B cell (primary cell): ENCODE data around the gene PTPN1. TPM values are rescaled to one million over a fixed set of nuclear protein-coding genes. Genes with fewer than 3 reads are reported as not detected.

Experiments used
- ATAC-seq: fragments of 200-7000 bp; cut with Tn5 transposase; one replicate; pipeline ENCODE4 v1.10.0; 2021; ENCODE audit warnings: low read depth, mild to moderate bottlenecking, moderate number of reproducible peaks, moderate library complexity
- CTCF ChIA-PET: fragments of 350-600 bp; sonication (Branson Sonifier 250); formaldehyde crosslinking; loops from one replicate; lab custom pipeline; 2021; ENCODE audit warnings: antibody characterized with exemption, inconsistent platforms; lab: Charles Lee
- POLR2A ChIA-PET: fragments of 350-600 bp; sonication (Branson Sonifier 250); formaldehyde crosslinking; loops from one replicate; lab custom pipeline; 2021; ENCODE audit warnings: antibody characterized with exemption; lab: Charles Lee
- DNase-seq: peaks from one replicate; pipeline ENCODE4 v3.0.0; 2013
- H2AFZ ChIP-seq: 2 replicates; pipeline ENCODE4 v1.6.1; 2012; ENCODE audit warnings: mild to moderate bottlenecking, low read depth, low read length; ENCODE audit not compliant: insufficient read depth, poor library complexity, severe bottlenecking
- H3K27ac ChIP-seq, 2 donors: 1 replicate in 1 of 2; 2 replicates in 1 of 2; pipeline ENCODE4 v1.5.1; 2012 to 2013; ENCODE audit warnings: low read length in 2 of 2, mild to moderate bottlenecking in 2 of 2, moderate library complexity in 1 of 2
- H3K27me3 ChIP-seq, 4 experiments: fragments of 200-600 bp in 1 of 4; sonication (generic) in 1 of 4; replicated peaks in 1 of 4; 1 replicate in 2 of 4; 2 replicates in 2 of 4; pipeline versions ENCODE4 v1.6.1 to v1.7.0; 2013 to 2016; ENCODE audit warnings: low read length in 3 of 4, mild to moderate bottlenecking in 2 of 4, mixed read lengths in 1 of 4, moderate library complexity in 1 of 4; ENCODE audit not compliant: insufficient read depth in 4 of 4, control insufficient read depth in 3 of 4; ENCODE audit errors: control extremely low read depth in 1 of 4
- H3K36me3 ChIP-seq, 2 experiments: replicated peaks in 1 of 2; 1 replicate in 1 of 2; 2 replicates in 1 of 2; pipeline versions ENCODE4 v1.6.1 to v1.7.1; 2013; ENCODE audit warnings: low read length in 1 of 2; ENCODE audit not compliant: insufficient read depth in 2 of 2, control insufficient read depth in 1 of 2; ENCODE audit errors: control extremely low read depth in 1 of 2, extremely low read depth in 1 of 2
- H3K4me1 ChIP-seq, 2 donors: fragments of 200-600 bp in 1 of 2; sonication (generic) in 1 of 2; 1 replicate in 1 of 2; 2 replicates in 1 of 2; pipeline versions ENCODE4 v1.5.1 to v1.6.1; 2013 to 2017; ENCODE audit warnings: low read length in 2 of 2; ENCODE audit not compliant: control insufficient read depth in 2 of 2, insufficient read depth in 2 of 2
- H3K4me2 ChIP-seq: replicated peaks from 2 replicates; pipeline ENCODE3; 2012; ENCODE audit warnings: mild to moderate bottlenecking, low read depth, low read length; ENCODE audit not compliant: poor library complexity, severe bottlenecking
- H3K4me3 ChIP-seq, 5 experiments: fragments of 200-600 bp in 1 of 5; sonication (generic) in 1 of 5; 1 replicate in 3 of 5; 2 replicates in 2 of 5; pipeline versions ENCODE4 v1.5.1 to v1.7.0; 2011 to 2016; ENCODE audit warnings: low read length in 4 of 5, mild to moderate bottlenecking in 4 of 5, low read depth in 2 of 5, control low read depth in 1 of 5, moderate library complexity in 1 of 5; ENCODE audit not compliant: insufficient read depth in 1 of 5; ENCODE audit errors: control extremely low read depth in 1 of 5, extremely low read depth in 1 of 5
- H3K79me2 ChIP-seq: fragments of 200-600 bp; sonication (generic); one replicate; pipeline ENCODE4 v1.6.0; 2016; ENCODE audit warnings: low read length; ENCODE audit not compliant: control insufficient read depth, insufficient read depth
- H3K9ac ChIP-seq: fragments of 200-600 bp; sonication (generic); 2 replicates; pipeline ENCODE4 v1.6.1; 2017; ENCODE audit warnings: mild to moderate bottlenecking, low read length, moderate library complexity
- H3K9me3 ChIP-seq, 3 donors: one replicate each; pipeline versions ENCODE4 v1.6.1 to v1.7.1; 2013; ENCODE audit warnings: low read length in 2 of 3; ENCODE audit not compliant: control insufficient read depth in 2 of 3, insufficient read depth in 1 of 3; ENCODE audit errors: control extremely low read depth in 1 of 3
- H4K20me1 ChIP-seq: 2 replicates; pipeline ENCODE4 v1.6.0; 2012; ENCODE audit warnings: mild to moderate bottlenecking, low read length; ENCODE audit not compliant: insufficient read depth, control insufficient read depth, poor library complexity, severe bottlenecking
- H3K27ac Mint-ChIP-seq: one replicate; pipeline ENCODE4 v1.8.0; 2021; ENCODE audit warnings: mixed read lengths
- H3K27me3 Mint-ChIP-seq: one replicate; pipeline ENCODE4 v1.8.0; 2021; ENCODE audit warnings: mixed read lengths
- H3K4me1 Mint-ChIP-seq: one replicate; pipeline ENCODE4 v1.8.0; 2021; ENCODE audit warnings: mixed read lengths
- H3K4me3 Mint-ChIP-seq: one replicate; pipeline ENCODE4 v1.8.0; 2021; ENCODE audit warnings: mixed read lengths
- H3K9me3 Mint-ChIP-seq: one replicate; pipeline ENCODE4 v1.8.0; 2022; ENCODE audit warnings: mixed read lengths; ENCODE audit not compliant: insufficient read depth
- EZH2 ChIP-seq: IDR thresholded peaks from 2 replicates; pipeline ENCODE4 v1.6.1; 2012; ENCODE audit warnings: borderline replicate concordance, low read depth, mild to moderate bottlenecking, moderate library complexity, low read length; ENCODE audit not compliant: insufficient read depth, poor library complexity, severe bottlenecking
- WGBS: methylation state at CpG from one replicate; pipeline ENCODE4 v1.1.5; 2013; ENCODE audit warnings: missing lambda C conversion rate; ENCODE audit not compliant: insufficient coverage; 5-methylcytosine and 5-hydroxymethylcytosine counted together
- intact Hi-C: fragments of 100-400 bp; cut with micrococcal nuclease; formaldehyde crosslinking; loops from one replicate; pipeline ENCODE4 v1.10.0; 2022
- polyA plus RNA-seq: library from polyadenylated mRNA; depleted of rRNA; stranded (reverse); fragments of >200 nt; gene quantifications from 2 replicates; pipeline ENCODE4 v1.2.3, GENCODE V29; 2012
- total RNA-seq, 2 donors: library from RNA; stranded (reverse); fragments of 120-200 nt in 1 of 2; gene quantifications; 1 replicate in 1 of 2; 2 replicates in 1 of 2; pipeline versions ENCODE4 v1.2.3 to v1.2.4, GENCODE V29; 2013 to 2022
- TF ChIP-seq, protein P1 (sequence below): fragments of 200-600 bp; IDR thresholded peaks from one replicate; pipeline ENCODE4 v1.8.0; 2022; ENCODE audit warnings: antibody characterized with exemption, mild to moderate bottlenecking

Gene PTPN1
- total and polyA plus RNA-seq, 2 donors (not counting 1 experiment from before 2014, with no cell fraction given) = 77.4 to 134 TPM

DNA sequence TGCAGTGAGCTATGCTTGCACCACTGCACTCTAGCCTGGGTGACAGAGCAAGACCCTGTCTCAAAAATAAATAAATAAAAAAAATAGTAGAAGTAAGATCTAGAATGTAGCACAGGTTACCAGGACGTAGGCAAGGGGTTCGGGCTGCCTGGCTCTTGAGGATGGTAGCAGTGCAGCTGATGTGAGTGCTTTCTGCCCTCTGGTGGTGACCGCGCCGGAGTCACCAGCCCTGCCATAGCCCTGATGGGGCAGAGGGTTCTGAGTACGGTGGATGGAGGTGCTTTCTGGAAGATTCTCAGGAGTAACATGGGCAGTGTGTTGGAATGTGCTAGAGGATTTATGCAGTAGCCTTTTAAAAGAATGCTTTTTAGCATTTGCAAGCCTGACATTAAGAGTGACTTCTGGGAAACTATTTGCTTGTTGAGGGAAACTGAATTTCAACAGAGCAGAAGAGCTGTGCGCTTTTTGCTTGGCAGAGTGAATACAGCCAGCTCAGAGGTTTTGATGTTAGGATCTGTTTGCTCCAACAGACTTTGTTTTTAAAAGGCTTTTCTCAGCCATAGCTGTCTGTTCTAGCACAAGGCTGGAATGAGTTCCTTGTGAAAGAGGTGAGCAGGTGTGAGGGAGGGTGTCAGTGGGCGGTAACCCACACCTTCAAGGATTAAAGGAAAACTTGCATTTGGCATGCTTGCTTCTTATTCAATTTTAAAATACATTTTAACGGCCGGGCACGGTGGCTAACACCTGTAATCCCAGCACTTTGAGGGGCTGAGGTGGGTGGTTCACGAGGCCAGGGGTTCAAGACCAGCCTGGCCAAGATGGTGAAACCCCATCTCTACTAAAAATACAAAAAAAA, 65.9 kb downstream of the PTPN1 start:
- Histone ChIP-seq H3K27me3 (no peaks in the 10 kb centered on the region), H4K20me1 (peaks cover 86% of the 10 kb centered on the region), H3K36me3 (peaks cover 10 to 84% of the 10 kb centered on the region in 2 experiments), H3K9ac (no peak overlapping the region), H3K4me3 (no peak overlapping the region), H3K4me1 (peaks cover 18 to 34% of the 10 kb centered on the region in 2 donors), H3K4me2 (no peak overlapping the region), H3K79me2 (peaks cover 72% of the 10 kb centered on the region), H3K27ac (no peak overlapping the region), H3K9me3 (no peaks in the 10 kb centered on the region), H2AFZ (no peak overlapping the region)
- TF ChIP-seq EZH2 = no peak
- TF ChIP-seq, protein P1, sequence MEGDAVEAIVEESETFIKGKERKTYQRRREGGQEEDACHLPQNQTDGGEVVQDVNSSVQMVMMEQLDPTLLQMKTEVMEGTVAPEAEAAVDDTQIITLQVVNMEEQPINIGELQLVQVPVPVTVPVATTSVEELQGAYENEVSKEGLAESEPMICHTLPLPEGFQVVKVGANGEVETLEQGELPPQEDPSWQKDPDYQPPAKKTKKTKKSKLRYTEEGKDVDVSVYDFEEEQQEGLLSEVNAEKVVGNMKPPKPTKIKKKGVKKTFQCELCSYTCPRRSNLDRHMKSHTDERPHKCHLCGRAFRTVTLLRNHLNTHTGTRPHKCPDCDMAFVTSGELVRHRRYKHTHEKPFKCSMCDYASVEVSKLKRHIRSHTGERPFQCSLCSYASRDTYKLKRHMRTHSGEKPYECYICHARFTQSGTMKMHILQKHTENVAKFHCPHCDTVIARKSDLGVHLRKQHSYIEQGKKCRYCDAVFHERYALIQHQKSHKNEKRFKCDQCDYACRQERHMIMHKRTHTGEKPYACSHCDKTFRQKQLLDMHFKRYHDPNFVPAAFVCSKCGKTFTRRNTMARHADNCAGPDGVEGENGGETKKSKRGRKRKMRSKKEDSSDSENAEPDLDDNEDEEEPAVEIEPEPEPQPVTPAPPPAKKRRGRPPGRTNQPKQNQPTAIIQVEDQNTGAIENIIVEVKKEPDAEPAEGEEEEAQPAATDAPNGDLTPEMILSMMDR = peak; percentile 70
- POLR2A ChIA-PET = interaction anchor here (1.1 kb wide), 1 partner anchor 64 kb away, joined by 3 read pairs; no protein-coding TSS in a partner anchor
- DNase-seq (peak; percentile 74), ATAC-seq (peak; percentile 85)
- Mint-ChIP-seq H3K9me3 (no peaks in the 10 kb centered on the region), H3K27me3 (no peaks in the 10 kb centered on the region), H3K4me1 (peaks cover 48% of the 10 kb centered on the region), H3K4me3 (no peak overlapping the region), H3K27ac (peak overlapping the region; percentile 78)
- intact Hi-C loops = loop anchor here (1.0 to 5.0 kb wide), 3 partner anchors 34 to 98 kb away; no protein-coding TSS in a partner anchor
- CTCF ChIA-PET = interaction anchor here (0.6 to 16.9 kb wide), 22 partner anchors 9 to 388 kb away, joined by 3 to 292 read pairs (median 7); partner anchors contain the start of gene PTPN1
- WGBS = 58% methylated on average over 7 of the region's 12 CpGs
